Measurements from ENCODE around the gene DAB2IP. TPM values are rescaled to one million over a fixed set of nuclear protein-coding genes. Genes with fewer than 3 reads are reported as not detected.
"Not testable (repeated sequence)": the region's sequence is repeated elsewhere in the genome, so short reads cannot be mapped to it uniquely, and the experiment has no call there.

DAB2IP gene
- not detected in 2 replicates for total RNA-seq

GRCh38 chr9:121651295-121652020 lies at the start of gene DAB2IP:
DAB2IP (plus strand) TSS chr9:121651634; CDS start chr9:121651776, 142 bp downstream.
- intact Hi-C loops (cut with micrococcal nuclease) = no loop called here

- intact Hi-C loops (cut with micrococcal nuclease) = no loop called here
Measured at GRCh38 chr9:121603028-121603427, 48.4 kb upstream of the DAB2IP start.

- intact Hi-C loops (cut with micrococcal nuclease) = no loop called here
Measured at GRCh38 chr9:121604242-121604641, 47.2 kb upstream of the DAB2IP start.

- intact Hi-C loops (cut with micrococcal nuclease) = no loop called here
Measured at GRCh38 chr9:121604654-121605053, 46.8 kb upstream of the DAB2IP start.

GRCh38 chr9:121607434-121608167 lies 43.8 kb upstream of the DAB2IP start:
- intact Hi-C loops (cut with micrococcal nuclease) = no loop called here

- intact Hi-C loops (cut with micrococcal nuclease) = no loop called here
Measured at GRCh38 chr9:121608168-121608853, 43.1 kb upstream of the DAB2IP start.

GRCh38 chr9:121609822-121610637 lies 41.4 kb upstream of the DAB2IP start:
- intact Hi-C loops (cut with micrococcal nuclease) = no loop called here

- intact Hi-C loops (cut with micrococcal nuclease) = no loop called here
Measured at GRCh38 chr9:121610638-121610953, 40.8 kb upstream of the DAB2IP start.

GRCh38 chr9:121612511-121612998 lies 38.9 kb upstream of the DAB2IP start:
- intact Hi-C loops (cut with micrococcal nuclease) = no loop called here

- intact Hi-C loops (cut with micrococcal nuclease) = no loop called here
Measured at GRCh38 chr9:121613009-121613752, 38.3 kb upstream of the DAB2IP start.

- intact Hi-C loops (cut with micrococcal nuclease) = no loop called here
Measured at GRCh38 chr9:121616123-121616755, 35.2 kb upstream of the DAB2IP start.

- intact Hi-C loops (cut with micrococcal nuclease) = no loop called here
Measured at GRCh38 chr9:121618504-121618903, 32.9 kb upstream of the DAB2IP start.

GRCh38 chr9:121618910-121619309 lies 32.5 kb upstream of the DAB2IP start:
- intact Hi-C loops (cut with micrococcal nuclease) = not testable (repeated sequence)

GRCh38 chr9:121619545-121620324 lies 31.7 kb upstream of the DAB2IP start:
- intact Hi-C loops (cut with micrococcal nuclease) = no loop called here

- intact Hi-C loops (cut with micrococcal nuclease) = no loop called here
Measured at GRCh38 chr9:121620325-121620673, 31.1 kb upstream of the DAB2IP start.

- intact Hi-C loops (cut with micrococcal nuclease) = no loop called here
Measured at GRCh38 chr9:121620777-121621449, 30.5 kb upstream of the DAB2IP start.

- intact Hi-C loops (cut with micrococcal nuclease) = no loop called here
Measured at GRCh38 chr9:121622387-121623203, 28.8 kb upstream of the DAB2IP start.

GRCh38 chr9:121623430-121623829 lies 28.0 kb upstream of the DAB2IP start:
- intact Hi-C loops (cut with micrococcal nuclease) = not testable (repeated sequence)
